ENCODE measurements around the gene GNG10.
A peak's percentile ranks its signal among the peaks of the same experiment; 100 is the strongest.

The GNG10 gene

DNA sequence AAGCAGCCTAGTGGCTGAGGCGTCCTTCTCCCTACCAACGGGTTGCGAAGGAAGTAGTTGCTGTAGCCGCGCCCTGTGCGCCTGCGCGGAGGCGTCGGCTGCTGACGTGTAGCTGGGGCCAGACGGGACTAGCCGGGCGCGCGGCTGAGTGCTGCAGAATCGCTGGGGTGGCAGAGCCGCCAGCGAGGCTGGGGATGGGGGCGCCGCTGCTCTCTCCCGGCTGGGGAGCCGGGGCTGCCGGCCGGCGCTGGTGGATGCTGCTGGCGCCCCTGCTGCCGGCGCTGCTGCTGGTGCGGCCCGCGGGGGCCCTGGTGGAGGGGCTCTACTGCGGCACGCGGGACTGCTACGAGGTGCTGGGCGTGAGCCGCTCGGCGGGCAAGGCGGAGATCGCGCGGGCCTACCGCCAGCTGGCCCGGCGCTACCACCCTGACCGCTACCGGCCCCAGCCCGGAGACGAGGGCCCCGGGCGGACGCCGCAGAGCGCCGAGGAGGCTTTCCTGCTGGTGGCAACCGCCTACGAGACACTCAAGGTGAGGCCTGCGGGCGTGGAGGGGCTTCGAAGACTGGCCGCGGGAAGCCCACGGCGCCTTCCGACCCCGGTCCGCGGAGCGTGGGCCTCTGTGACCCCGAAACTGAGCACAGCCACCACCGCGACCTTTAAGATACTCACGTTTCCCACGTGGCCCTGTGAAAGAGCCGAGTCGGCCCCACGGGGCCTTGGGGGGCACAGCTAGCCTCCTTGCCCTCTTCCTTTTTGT lies 30.0 kb upstream of the GNG10 start, which contains the start of gene DNAJC25:
Gene DNAJC25, plus strand, starts transcription at position 121 of the 758 bp plus-strand sequence. Its CDS starts 74 bp downstream, at position 195.
- H3K4me2 ChIP-seq (ENCODE audit: low read depth, low read length, poor library complexity, severe bottlenecking) = peak within 1 kb of the TSS; percentile 82
- H3F3A ChIP-seq (ENCODE audit: insufficient read depth) = no peaks in the 10 kb centered on the region
- peak within 1 kb of the TSS; percentile 74 for H3K4me3 ChIP-seq (ENCODE audit: insufficient read depth, low read length, poor library complexity, severe bottlenecking)
- no peaks in the 10 kb centered on the region for H3K36me3 ChIP-seq (ENCODE audit: low read length)
- H3K9me3 ChIP-seq (ENCODE audit: insufficient read depth, low read length) = no peaks in the 10 kb centered on the region
- H3K9ac ChIP-seq (ENCODE audit: low read length) = peak within 1 kb of the TSS; percentile 77
- H3K79me2 ChIP-seq (ENCODE audit: insufficient read depth, low read length) = peaks cover 42% of the 10 kb centered on the region
- peak within 1 kb of the TSS; percentile 34 for H3K27ac ChIP-seq (ENCODE audit: low read depth, low read length)
- no peak for TF ChIP-seq CTCF (IDR thresholded peaks at IDR 0.05; ENCODE audit: insufficient read depth, low read length, poor library complexity, severe bottlenecking)
- TF ChIP-seq EZH2phosphoT487 (conservative IDR thresholded peaks at IDR 0.05; ENCODE audit: low read length) = no peak
- H3K27me3 ChIP-seq (ENCODE audit: low read length) = no peaks in the 10 kb centered on the region
- no peaks in the 10 kb centered on the region; the same call in 1 of the 2 replicates for H4K20me1 ChIP-seq (ENCODE audit: low read depth, low read length)
- no peaks in the 10 kb centered on the region for H3K9me2 ChIP-seq (replicated peaks; ENCODE audit: insufficient read depth, low read length)
- peak within 1 kb of the TSS; percentile 97 for H2AFZ ChIP-seq (ENCODE audit: low read depth, low read length, severe bottlenecking)

DNA sequence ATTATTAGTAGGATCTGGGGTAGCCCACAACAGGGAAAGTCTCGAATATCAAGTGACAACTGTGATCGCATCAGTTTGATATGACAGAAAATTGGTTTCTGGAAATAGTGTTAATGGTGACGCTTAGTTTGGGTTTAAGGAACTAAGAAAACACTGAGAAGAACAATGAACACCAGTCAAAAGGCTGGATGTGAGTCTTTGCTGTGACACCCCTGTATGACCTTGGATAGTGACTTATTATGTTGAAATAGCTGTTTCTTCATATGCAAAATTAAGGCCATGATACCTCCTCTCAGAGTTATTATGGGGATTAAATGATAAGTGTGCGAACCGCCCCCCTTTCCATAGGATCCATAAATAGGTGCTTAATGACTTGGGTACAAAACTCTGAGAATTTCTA lies 29.3 kb upstream of the GNG10 start:
- Histone ChIP-seq H3K9me3 (ENCODE audit: insufficient read depth, low read length) (no peaks in the 10 kb centered on the region), H3K9ac (ENCODE audit: low read length) (peak overlapping the region; percentile 77), H4K20me1 (ENCODE audit: low read depth, low read length) (no peaks in the 10 kb centered on the region; the same call in 1 of the 2 replicates), H3K27ac (ENCODE audit: low read depth, low read length) (peak overlapping the region; percentile 34), H3K4me2 (ENCODE audit: low read depth, low read length, poor library complexity, severe bottlenecking) (peak overlapping the region; percentile 71), H2AFZ (ENCODE audit: low read depth, low read length, severe bottlenecking) (peak overlapping the region; percentile 57), H3K27me3 (ENCODE audit: low read length) (no peaks in the 10 kb centered on the region), H3F3A (ENCODE audit: insufficient read depth) (no peaks in the 10 kb centered on the region), H3K4me3 (ENCODE audit: insufficient read depth, low read length, poor library complexity, severe bottlenecking) (peak overlapping the region; percentile 74), H3K36me3 (ENCODE audit: low read length) (no peaks in the 10 kb centered on the region), H3K9me2 (replicated peaks; ENCODE audit: insufficient read depth, low read length) (no peaks in the 10 kb centered on the region), H3K79me2 (ENCODE audit: insufficient read depth, low read length) (peaks cover 49% of the 10 kb centered on the region)
- TF ChIP-seq CTCF (IDR thresholded peaks at IDR 0.05; ENCODE audit: insufficient read depth, low read length, poor library complexity, severe bottlenecking) = no peak
- no peak for TF ChIP-seq EZH2phosphoT487 (conservative IDR thresholded peaks at IDR 0.05; ENCODE audit: low read length)

DNA sequence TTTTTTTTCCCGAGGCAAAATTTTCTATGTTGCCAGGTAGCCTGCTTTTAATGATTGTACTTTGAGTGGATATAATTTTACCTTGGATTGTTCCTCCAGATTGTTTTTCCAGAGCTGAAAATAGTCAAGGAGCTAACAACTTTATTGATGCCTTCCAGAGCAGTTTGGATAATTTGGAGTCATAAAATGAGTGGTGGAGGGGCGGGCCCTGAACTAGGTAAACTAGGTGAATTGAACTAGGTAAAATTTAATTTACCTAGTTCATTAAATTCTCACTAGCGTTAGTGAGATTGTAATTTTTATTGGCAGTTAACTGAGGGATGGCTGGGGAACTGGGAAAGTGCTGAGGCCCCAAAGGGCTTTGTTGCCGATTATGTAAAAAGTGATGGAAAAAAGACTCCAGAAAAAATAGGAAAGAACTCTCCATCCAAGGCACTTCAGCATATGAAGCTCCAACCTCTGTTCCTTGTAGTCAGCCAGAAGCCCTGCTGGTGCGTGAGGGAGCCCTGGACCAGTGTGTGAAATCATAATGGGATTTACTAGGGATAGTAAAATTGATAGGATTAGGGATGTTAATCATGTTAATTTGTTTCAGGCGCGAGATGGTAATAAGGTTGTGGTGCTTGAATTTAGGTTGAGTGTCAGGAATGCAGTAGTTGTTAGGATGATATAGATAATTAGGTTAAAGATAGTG lies 28.6 kb upstream of the GNG10 start:
- no peaks in the 10 kb centered on the region for H3K27me3 ChIP-seq (ENCODE audit: low read length)
- H3K9ac ChIP-seq (ENCODE audit: low read length) = peak overlapping the region; percentile 77
- H4K20me1 ChIP-seq (ENCODE audit: low read depth, low read length) = no peaks in the 10 kb centered on the region; the same call in 1 of the 2 replicates
- TF ChIP-seq EZH2phosphoT487 (conservative IDR thresholded peaks at IDR 0.05; ENCODE audit: low read length) (no peak), CTCF (IDR thresholded peaks at IDR 0.05; ENCODE audit: insufficient read depth, low read length, poor library complexity, severe bottlenecking) (no peak)
- H3K27ac ChIP-seq (ENCODE audit: low read depth, low read length) = no peak overlapping the region
- H3K4me3 ChIP-seq (ENCODE audit: insufficient read depth, low read length, poor library complexity, severe bottlenecking) = peak overlapping the region; percentile 74
- no peak overlapping the region for H2AFZ ChIP-seq (ENCODE audit: low read depth, low read length, severe bottlenecking)
- H3F3A ChIP-seq (ENCODE audit: insufficient read depth) = no peaks in the 10 kb centered on the region
- peaks cover 49% of the 10 kb centered on the region for H3K79me2 ChIP-seq (ENCODE audit: insufficient read depth, low read length)
- peak overlapping the region; percentile 71 for H3K4me2 ChIP-seq (ENCODE audit: low read depth, low read length, poor library complexity, severe bottlenecking)
- H3K9me3 ChIP-seq (ENCODE audit: insufficient read depth, low read length) = no peaks in the 10 kb centered on the region
- H3K9me2 ChIP-seq (replicated peaks; ENCODE audit: insufficient read depth, low read length) = no peaks in the 10 kb centered on the region
- H3K36me3 ChIP-seq (ENCODE audit: low read length) = no peaks in the 10 kb centered on the region

All from SU-DHL-6 (cell line).